ENCODE data around the gene FAXC. TPM values are rescaled to one million over a fixed set of nuclear protein-coding genes. Genes with fewer than 3 reads are reported as not detected.

The FAXC gene
- total RNA-seq, 1 donor from 2014 or later, result 5.3 TPM

GRCh38 chr6:99348288-99349170 is 945 bp downstream of the FAXC start:
- Histone ChIP-seq H3K27me3 (ENCODE audit: control insufficient read depth, insufficient read depth, low read length) (no peaks in the 10 kb centered on the region), H3K4me3 (ENCODE audit: low read depth, low read length) (peak overlapping the region; percentile 53), H3K36me3 (ENCODE audit: control insufficient read depth, insufficient read depth, low read length) (no peaks in the 10 kb centered on the region)
- DNase-seq (ENCODE audit: low read depth) (no peak), FAIRE-seq (no peak)
- TF ChIP-seq CTCF (IDR thresholded peaks at IDR 0.05; ENCODE audit: insufficient read depth, low read length, severe bottlenecking), result no peak

GRCh38 chr6:99347804-99348203 is 1.7 kb downstream of the FAXC start:
- no peak for FAIRE-seq

GRCh38 chr6:99346595-99346994 is 2.9 kb downstream of the FAXC start:
- Histone ChIP-seq H3K36me3 (ENCODE audit: control insufficient read depth, insufficient read depth, low read length) (no peaks in the 10 kb centered on the region), H3K4me3 (ENCODE audit: low read depth, low read length) (no peak overlapping the region), H3K27me3 (ENCODE audit: control insufficient read depth, insufficient read depth, low read length) (no peaks in the 10 kb centered on the region)
- no peak for TF ChIP-seq CTCF (IDR thresholded peaks at IDR 0.05; ENCODE audit: insufficient read depth, low read length, severe bottlenecking)
- no peak for FAIRE-seq
- no peak for DNase-seq (ENCODE audit: low read depth)

More at GRCh38 chr6:99347804-99348203, 1.7 kb downstream of the FAXC start:
- Histone ChIP-seq H3K36me3 (ENCODE audit: control insufficient read depth, insufficient read depth, low read length) (no peaks in the 10 kb centered on the region), H3K27me3 (ENCODE audit: control insufficient read depth, insufficient read depth, low read length) (no peaks in the 10 kb centered on the region), H3K4me3 (ENCODE audit: low read depth, low read length) (no peak overlapping the region)
- no peak for DNase-seq (ENCODE audit: low read depth)
- TF ChIP-seq CTCF (IDR thresholded peaks at IDR 0.05; ENCODE audit: insufficient read depth, low read length, severe bottlenecking), result no peak

DNA sequence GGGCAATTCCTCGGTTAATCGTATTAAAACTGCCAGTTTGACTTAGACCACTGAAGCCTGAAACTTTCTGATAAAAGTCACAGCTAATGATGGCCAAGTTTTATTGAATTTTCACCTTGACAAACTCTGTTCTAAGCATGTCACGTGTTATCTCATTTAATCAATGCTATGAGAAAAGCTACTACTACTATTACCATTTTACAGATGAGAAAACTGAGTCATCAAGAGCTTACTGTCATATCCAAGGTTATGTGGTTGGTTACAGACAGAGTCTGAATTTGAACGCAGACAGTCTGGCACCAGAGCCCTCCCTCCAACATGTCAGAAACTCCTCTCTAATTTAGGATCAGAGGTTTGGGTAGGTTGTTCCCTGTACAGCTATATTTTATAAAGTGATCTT is 4.3 kb downstream of the FAXC start:
- DNase-seq (ENCODE audit: low read depth) (no peak), FAIRE-seq (no peak)
- H3K27me3 ChIP-seq (ENCODE audit: control insufficient read depth, insufficient read depth, low read length), result no peaks in the 10 kb centered on the region
- no peak overlapping the region for H3K4me3 ChIP-seq (ENCODE audit: low read depth, low read length)
- H3K36me3 ChIP-seq (ENCODE audit: control insufficient read depth, insufficient read depth, low read length), result no peaks in the 10 kb centered on the region
- no peak for TF ChIP-seq CTCF (IDR thresholded peaks at IDR 0.05; ENCODE audit: insufficient read depth, low read length, severe bottlenecking)

- Histone ChIP-seq H3K36me3 (ENCODE audit: control insufficient read depth, insufficient read depth, low read length) (no peaks in the 10 kb centered on the region), H3K4me3 (ENCODE audit: low read depth, low read length) (no peak overlapping the region), H3K27me3 (ENCODE audit: control insufficient read depth, insufficient read depth, low read length) (no peaks in the 10 kb centered on the region)
- DNase-seq (ENCODE audit: low read depth), result peak; percentile 18
- FAIRE-seq, result no peak
- TF ChIP-seq CTCF (IDR thresholded peaks at IDR 0.05; ENCODE audit: insufficient read depth, low read length, severe bottlenecking), result no peak
These were observed 5.2 kb downstream of the FAXC start for GRCh38 chr6:99344289-99344688.
